Breast epithelium (tissue), 4 donors: Measurements from ENCODE around the gene KLRB1. TPM values are rescaled to one million over a fixed set of nuclear protein-coding genes. Genes with fewer than 3 reads are reported as not detected.

Source experiments
- DNase-seq, 2 donors: peaks; one replicate each; pipeline ENCODE4 v3.0.0-alpha.2; 2019; ENCODE audit warnings: low spot score in 2 of 2
- H3K27ac ChIP-seq, 2 donors: fragments of 200-600 bp; sonication (generic) in 1 of 2; one replicate each; pipeline ENCODE4 v1.5.1; 2016 to 2019; ENCODE audit warnings: mild to moderate bottlenecking in 1 of 2
- H3K27me3 ChIP-seq, 2 donors: fragments of 200-600 bp; sonication (generic) in 1 of 2; one replicate each; pipeline versions ENCODE4 v1.5.1 to v1.6.0; 2017 to 2019; ENCODE audit warnings: control low read depth in 1 of 2, mild to moderate bottlenecking in 1 of 2
- H3K36me3 ChIP-seq: fragments of 200-600 bp; one replicate; pipeline ENCODE4 v1.5.1; 2019
- H3K4me1 ChIP-seq, 2 donors: fragments of 200-600 bp; sonication (generic); one replicate each; pipeline ENCODE4 v1.5.1; 2016 to 2019; ENCODE audit warnings: control low read depth in 1 of 2
- H3K4me3 ChIP-seq, 3 donors: fragments of 200-600 bp; sonication (generic); 1 replicate in 2 of 3; 2 replicates in 1 of 3; pipeline ENCODE4 v1.5.1; 2016 to 2019; ENCODE audit warnings: mild to moderate bottlenecking in 3 of 3, moderate library complexity in 2 of 3
- H3K9me3 ChIP-seq, 2 donors: fragments of 200-600 bp; sonication (generic) in 1 of 2; one replicate each; pipeline ENCODE4 v1.5.1; 2016 to 2019; ENCODE audit warnings: control low read depth in 1 of 2
- CTCF ChIP-seq, 3 donors: fragments of 450-650 bp; IDR thresholded peaks; one replicate each; pipeline ENCODE4 v1.5.1; 2016 to 2017; ENCODE audit warnings: antibody characterized with exemption in 3 of 3, mild to moderate bottlenecking in 3 of 3, moderate library complexity in 3 of 3
- POLR2A ChIP-seq: fragments of 450-650 bp; IDR thresholded peaks from one replicate; pipeline ENCODE4 v1.6.1; 2016; ENCODE audit warnings: antibody characterized with exemption, mild to moderate bottlenecking, moderate library complexity
- POLR2AphosphoS5 ChIP-seq, 3 donors: sonication (generic); formaldehyde crosslinking; IDR thresholded peaks; one replicate each; pipeline ENCODE4 v1.6.1; 2017; ENCODE audit warnings: antibody characterized with exemption in 3 of 3
- intact Hi-C: fragments of 100-400 bp; cut with DNase I; formaldehyde crosslinking; loops from one replicate; pipeline ENCODE4 v1.15.1; 2023; ENCODE audit warnings: low total_unique reads
- total RNA-seq, 3 donors: library from RNA; depleted of rRNA; stranded (reverse); fragments of >200 nt; gene quantifications; one replicate each; pipeline ENCODE4 v1.1.0, GENCODE V29; 2016

Gene KLRB1
- total RNA-seq: 1 to 10 TPM in 1 of 3 donors, under 1 TPM in 2; 0.66 to 1.5 (median 0.80) TPM

DNA sequence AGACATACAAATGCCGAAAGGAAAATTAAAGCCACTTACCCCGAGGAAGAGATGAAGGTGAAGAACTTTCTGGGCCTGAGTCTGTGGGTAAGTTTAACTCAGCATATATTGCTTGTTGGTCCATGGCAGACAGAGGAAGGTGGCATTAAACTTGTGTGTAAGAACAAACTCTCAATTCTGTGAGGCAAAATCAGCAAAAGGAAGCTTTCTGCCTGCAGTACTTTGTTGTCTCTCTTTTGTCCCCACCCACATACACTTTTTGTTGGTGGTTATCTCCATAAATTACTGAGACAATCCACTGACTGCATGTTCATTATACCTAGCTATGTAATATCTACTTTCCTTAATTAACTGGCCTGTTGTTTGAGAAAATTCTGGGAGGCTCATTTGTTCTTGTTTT lies at the start of gene KLRB1:
TSS of gene KLRB1 (minus strand) at position 201 of the 400 bp plus-strand sequence. CDS start at position 124, 77 bp downstream.
- Histone ChIP-seq H3K27ac (no peak within 1 kb of the TSS), H3K36me3 (no peaks in the 10 kb centered on the region), H3K4me3 (no peak within 1 kb of the TSS), H3K4me1 (no peaks in the 10 kb centered on the region), H3K27me3 (no peaks in the 10 kb centered on the region), H3K9me3 (no peaks in the 10 kb centered on the region)
- no peak for DNase-seq
- intact Hi-C loops: no loop called here
- no peak for TF ChIP-seq CTCF (IDR thresholded peaks at IDR 0.05)
- no peak for TF ChIP-seq POLR2AphosphoS5 (IDR thresholded peaks at IDR 0.05)
- no peak for TF ChIP-seq POLR2A

GRCh38 chr12:9651265-9651729 lies 43.6 kb upstream of the KLRB1 start:
- no peak for DNase-seq
- H3K36me3 ChIP-seq: no peaks in the 10 kb centered on the region
- intact Hi-C loops: no loop called here
- peak overlapping the region; percentile 94 to 98 for H3K27ac ChIP-seq
- no peaks in the 10 kb centered on the region for H3K9me3 ChIP-seq
- H3K4me3 ChIP-seq: no peak overlapping the region
- H3K4me1 ChIP-seq: peaks cover 0 to 9% of the 10 kb centered on the region in 2 donors
- no peaks in the 10 kb centered on the region for H3K27me3 ChIP-seq
- TF ChIP-seq POLR2A: no peak
- no peak for TF ChIP-seq CTCF (IDR thresholded peaks at IDR 0.05)
- no peak for TF ChIP-seq POLR2AphosphoS5 (IDR thresholded peaks at IDR 0.05)

- no peaks in the 10 kb centered on the region for H3K36me3 ChIP-seq
- TF ChIP-seq CTCF (IDR thresholded peaks at IDR 0.05): no peak
- no peaks in the 10 kb centered on the region for H3K9me3 ChIP-seq
- peak overlapping the region; percentile 62 to 82 (median 70) for H3K4me3 ChIP-seq
- no peak for DNase-seq
- intact Hi-C loops: no loop called here
- H3K27ac ChIP-seq: peak overlapping the region; percentile 94 to 98
- H3K4me1 ChIP-seq: peaks cover 0 to 9% of the 10 kb centered on the region in 2 donors
- no peaks in the 10 kb centered on the region for H3K27me3 ChIP-seq
These were observed 42.4 kb upstream of the KLRB1 start for GRCh38 chr12:9650151-9650576.

DNA sequence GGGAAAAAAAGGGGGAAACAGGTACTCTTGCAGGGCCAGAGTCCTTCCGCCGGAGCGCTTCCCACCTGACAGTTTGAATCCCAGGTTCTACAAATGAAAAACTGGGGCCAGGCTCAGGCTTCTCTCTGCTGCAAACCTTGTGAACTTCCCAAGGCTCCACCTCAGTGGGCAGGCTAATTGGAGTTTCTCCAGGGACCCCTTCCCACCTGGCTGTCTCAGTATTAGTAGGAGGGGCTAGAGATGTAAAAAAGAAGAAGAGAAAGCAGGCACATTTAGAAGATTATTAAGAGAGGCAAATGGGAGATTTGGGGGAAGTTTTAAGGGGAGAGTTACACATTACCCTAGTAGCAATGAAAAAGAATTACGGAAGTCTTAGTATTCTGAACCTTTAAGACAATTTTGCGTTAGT lies 41.8 kb upstream of the KLRB1 start:
- peak overlapping the region; percentile 62 to 82 (median 70) for H3K4me3 ChIP-seq
- no peaks in the 10 kb centered on the region for H3K27me3 ChIP-seq
- peak overlapping the region; percentile 94 to 98 for H3K27ac ChIP-seq
- H3K9me3 ChIP-seq: no peaks in the 10 kb centered on the region
- no peaks in the 10 kb centered on the region for H3K36me3 ChIP-seq
- intact Hi-C loops: no loop called here
- H3K4me1 ChIP-seq: peaks cover 0 to 9% of the 10 kb centered on the region in 2 donors
- DNase-seq: no peak
- TF ChIP-seq CTCF (IDR thresholded peaks at IDR 0.05): no peak
- TF ChIP-seq POLR2AphosphoS5 (IDR thresholded peaks at IDR 0.05): no peak
- no peak for TF ChIP-seq POLR2A

GRCh38 chr12:9648701-9649531 lies 41.2 kb upstream of the KLRB1 start:
- H3K4me1 ChIP-seq: peaks cover 0 to 9% of the 10 kb centered on the region in 2 donors
- no peak for TF ChIP-seq CTCF (IDR thresholded peaks at IDR 0.05)
- no peak for TF ChIP-seq POLR2A
- TF ChIP-seq POLR2AphosphoS5 (IDR thresholded peaks at IDR 0.05): no peak
- H3K9me3 ChIP-seq: no peaks in the 10 kb centered on the region
- intact Hi-C loops: no loop called here
- H3K4me3 ChIP-seq: peak overlapping the region; percentile 62 to 82 (median 70)
- peak overlapping the region; percentile 94 to 98 for H3K27ac ChIP-seq
- no peaks in the 10 kb centered on the region for H3K27me3 ChIP-seq
- no peak for DNase-seq
- H3K36me3 ChIP-seq: no peaks in the 10 kb centered on the region
